Retinal pigment epithelial cell (primary cell): ENCODE data around the gene DNER.
A peak's percentile ranks its signal among the peaks of the same experiment; 100 is the strongest.

Source experiments
- DNase-seq: peaks from one replicate; pipeline ENCODE4 v3.0.0-alpha.2; 2010; ENCODE audit warnings: low read depth
- H3K4me3 ChIP-seq: 2 replicates; pipeline ENCODE4 v1.5.1; 2011; ENCODE audit warnings: mild to moderate bottlenecking, low read length, control low read depth, moderate library complexity
- CTCF ChIP-seq: conservative IDR thresholded peaks from 2 replicates; pipeline ENCODE4 v1.5.1; 2011; ENCODE audit warnings: low read depth, low read length, control low read depth, inconsistent platforms

The DNER gene

GRCh38 chr2:229601936-229602335, 112.4 kb downstream of the DNER start:
- TF ChIP-seq CTCF, result no peak
- H3K4me3 ChIP-seq, result no peak overlapping the region
- DNase-seq, result no peak

GRCh38 chr2:229601396-229601795, 113.0 kb downstream of the DNER start:
- DNase-seq, result no peak

DNA sequence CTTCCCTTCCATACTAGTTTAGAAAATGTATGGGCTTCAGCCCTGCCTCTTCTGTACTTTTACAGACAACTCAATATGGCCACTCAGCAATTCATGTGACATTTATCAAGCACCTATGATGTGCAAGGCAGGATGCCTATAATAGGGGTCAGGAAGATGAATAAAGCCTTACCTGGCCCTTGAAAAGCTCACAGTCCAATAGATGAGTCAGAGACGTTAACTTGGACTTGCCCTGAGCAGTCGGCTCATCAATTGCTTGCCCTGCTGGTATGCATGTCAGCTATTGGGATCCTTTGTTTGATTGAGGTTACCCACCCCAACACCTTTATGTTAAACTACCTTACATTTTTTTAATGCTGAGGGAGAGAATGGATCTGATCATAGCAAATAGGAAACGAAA, 116.1 kb downstream of the DNER start:
- DNase-seq, result no peak
- H3K4me3 ChIP-seq, result no peak overlapping the region

More at GRCh38 chr2:229601396-229601795, 113.0 kb downstream of the DNER start:
- no peak overlapping the region for H3K4me3 ChIP-seq
- TF ChIP-seq CTCF, result no peak

DNA sequence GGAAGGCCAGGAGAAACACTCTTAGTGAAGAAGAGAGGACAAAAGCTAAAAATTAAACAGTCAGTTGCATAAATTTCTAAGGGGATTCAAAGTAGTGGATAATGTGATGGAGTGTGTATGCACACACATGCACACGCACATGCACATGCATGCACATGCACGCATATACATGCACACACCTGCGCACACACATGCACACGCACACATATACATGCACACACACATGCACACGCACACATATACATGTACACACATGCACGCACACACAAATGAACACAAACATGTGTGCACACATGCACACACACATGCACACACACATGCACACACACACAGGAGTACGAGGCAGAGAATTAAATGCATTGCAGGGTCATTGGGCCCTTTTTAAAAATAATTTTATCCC, 117.6 kb downstream of the DNER start:
- H3K4me3 ChIP-seq, result no peak overlapping the region
- DNase-seq, result no peak
- no peak for TF ChIP-seq CTCF

More for the DNA sequence above, 116.1 kb downstream of the DNER start:
- no peak for TF ChIP-seq CTCF

- H3K4me3 ChIP-seq, result no peak overlapping the region
- no peak for TF ChIP-seq CTCF
- DNase-seq, result no peak
These were observed 122.7 kb downstream of the DNER start for GRCh38 chr2:229591611-229592010.

DNA sequence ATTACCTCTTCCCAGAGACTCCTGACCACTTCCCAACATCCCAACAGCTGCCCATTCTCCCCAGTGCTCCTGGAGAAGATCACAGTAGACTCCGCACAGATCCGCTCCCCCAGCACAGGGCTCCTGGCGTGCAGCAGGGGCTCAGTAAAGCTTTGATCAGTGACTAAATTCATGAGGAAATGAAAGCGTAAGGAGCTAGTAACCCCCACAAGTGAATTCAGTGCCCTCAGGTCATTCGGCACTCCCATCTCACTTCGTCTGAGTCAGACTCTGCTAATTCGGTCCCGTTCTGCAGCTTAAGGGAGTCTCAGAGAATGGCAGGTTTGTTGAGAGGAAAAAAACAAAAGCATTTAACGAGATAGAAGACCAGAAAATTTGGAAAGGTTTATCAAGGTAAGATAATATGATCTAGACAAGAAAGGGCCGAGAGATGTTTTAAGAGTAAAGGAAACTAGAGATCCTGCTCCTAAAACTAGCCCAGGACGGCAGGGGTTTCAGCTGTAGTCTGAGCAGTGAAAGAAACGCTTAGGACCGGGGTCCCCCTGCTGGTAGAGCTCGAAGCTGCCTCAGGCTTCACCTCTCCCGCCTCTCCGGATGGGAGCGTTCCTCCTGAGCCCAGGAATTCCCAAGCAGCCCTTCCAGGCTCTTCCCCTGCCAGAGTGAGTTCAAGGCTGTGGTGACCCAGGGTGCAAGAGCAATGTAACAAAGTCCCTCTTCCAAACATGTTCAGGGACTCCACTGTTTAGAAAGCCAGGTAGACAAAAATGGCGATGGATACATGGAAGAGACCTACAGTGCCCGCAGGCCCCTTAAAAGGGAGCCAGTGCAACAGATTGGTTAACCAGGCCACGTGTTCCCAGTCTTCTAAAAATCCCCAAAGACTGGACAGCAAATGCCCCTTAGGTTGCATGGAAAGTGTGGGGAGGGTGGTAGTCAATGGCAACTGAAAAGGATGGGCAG, 127.3 kb downstream of the DNER start:
- peak; percentile 36 for DNase-seq
- TF ChIP-seq CTCF, result peak; percentile 93
- peak overlapping the region; percentile 43 for H3K4me3 ChIP-seq

GRCh38 chr2:229586012-229586411, 128.3 kb downstream of the DNER start:
- no peak overlapping the region for H3K4me3 ChIP-seq
- DNase-seq, result no peak
- no peak for TF ChIP-seq CTCF
